ENCODE results near the gene SH3D19.
A peak's percentile ranks its signal among the peaks of the same experiment; 100 is the strongest.

SH3D19 gene

DNA sequence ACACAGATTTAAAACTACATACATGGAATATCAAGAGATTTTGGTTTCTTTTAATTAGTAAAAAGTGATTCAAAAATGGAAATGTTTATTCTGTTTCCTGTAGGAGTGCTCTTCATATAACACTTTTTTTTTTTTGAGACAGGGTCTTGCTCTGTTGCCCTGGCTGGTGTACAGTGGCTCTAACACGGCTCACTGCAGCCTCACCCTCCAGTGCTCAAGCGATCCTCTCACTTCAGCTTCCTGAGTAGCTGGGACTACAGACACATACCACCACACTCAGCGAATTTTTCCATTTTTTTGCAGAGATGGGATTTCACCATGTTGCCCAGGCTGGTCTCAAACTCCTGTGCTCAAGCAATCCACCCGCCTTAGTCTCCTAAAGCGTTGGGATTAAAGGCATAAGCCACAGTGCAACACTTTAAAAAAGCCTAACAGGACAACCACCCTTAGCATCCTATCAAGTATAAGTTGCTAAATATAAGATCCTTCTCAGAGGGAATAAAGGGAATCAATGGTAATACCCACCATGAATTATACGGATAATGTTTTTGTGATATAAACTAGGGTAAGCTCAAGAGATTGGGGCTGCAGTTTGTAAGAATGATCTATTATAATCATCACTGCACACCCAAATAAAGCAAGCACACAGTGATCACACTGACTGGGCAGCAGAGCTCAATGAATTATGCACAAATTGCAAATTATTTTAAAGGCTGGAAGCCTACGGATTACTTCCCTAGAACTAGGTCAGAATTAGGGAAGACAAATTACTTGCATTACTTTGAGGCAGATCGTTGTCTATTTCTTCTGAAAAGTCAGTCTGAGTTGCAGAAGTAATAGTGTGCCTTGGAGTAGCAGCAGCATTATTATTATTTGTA lies 149.4 kb downstream of the SH3D19 start:
- H3K4me3 ChIP-seq (ENCODE audit: low read depth, low read length): no peak overlapping the region
- in situ Hi-C loops (cut with HindIII; ENCODE audit: low pct_ligation_motif_present, low sequenced_read_pairs): no loop called here
- TF ChIP-seq, protein P1, sequence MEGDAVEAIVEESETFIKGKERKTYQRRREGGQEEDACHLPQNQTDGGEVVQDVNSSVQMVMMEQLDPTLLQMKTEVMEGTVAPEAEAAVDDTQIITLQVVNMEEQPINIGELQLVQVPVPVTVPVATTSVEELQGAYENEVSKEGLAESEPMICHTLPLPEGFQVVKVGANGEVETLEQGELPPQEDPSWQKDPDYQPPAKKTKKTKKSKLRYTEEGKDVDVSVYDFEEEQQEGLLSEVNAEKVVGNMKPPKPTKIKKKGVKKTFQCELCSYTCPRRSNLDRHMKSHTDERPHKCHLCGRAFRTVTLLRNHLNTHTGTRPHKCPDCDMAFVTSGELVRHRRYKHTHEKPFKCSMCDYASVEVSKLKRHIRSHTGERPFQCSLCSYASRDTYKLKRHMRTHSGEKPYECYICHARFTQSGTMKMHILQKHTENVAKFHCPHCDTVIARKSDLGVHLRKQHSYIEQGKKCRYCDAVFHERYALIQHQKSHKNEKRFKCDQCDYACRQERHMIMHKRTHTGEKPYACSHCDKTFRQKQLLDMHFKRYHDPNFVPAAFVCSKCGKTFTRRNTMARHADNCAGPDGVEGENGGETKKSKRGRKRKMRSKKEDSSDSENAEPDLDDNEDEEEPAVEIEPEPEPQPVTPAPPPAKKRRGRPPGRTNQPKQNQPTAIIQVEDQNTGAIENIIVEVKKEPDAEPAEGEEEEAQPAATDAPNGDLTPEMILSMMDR (IDR thresholded peaks at IDR 0.05; ENCODE audit: low read depth, low read length, missing control alignments): no peak
- H3K27ac ChIP-seq: no peak overlapping the region
- DNase-seq: no peak
- H3K36me3 ChIP-seq (replicated peaks): peaks cover 40% of the 10 kb centered on the region
- no peaks in the 10 kb centered on the region for H3K27me3 ChIP-seq (replicated peaks)

DNA sequence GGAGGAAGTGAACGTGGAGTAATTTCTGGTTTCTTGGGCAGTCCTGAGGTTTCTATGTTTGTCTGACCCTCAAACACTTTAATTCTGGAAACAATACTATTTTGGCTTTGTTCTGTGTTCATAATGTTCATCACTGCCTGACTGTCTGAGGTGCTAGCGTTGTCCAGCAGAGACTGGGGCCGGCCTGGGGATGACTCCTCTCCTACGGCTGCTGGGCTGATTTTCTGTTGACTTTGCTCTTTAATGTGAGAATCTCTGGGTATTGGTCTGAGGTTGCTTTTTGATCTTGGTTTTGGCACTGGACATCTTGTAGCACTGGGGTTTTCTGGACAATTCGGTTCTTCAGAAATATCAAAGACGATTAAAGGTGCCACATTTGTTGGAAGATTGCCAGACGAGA lies 150.2 kb downstream of the SH3D19 start:
- Histone ChIP-seq H3K4me3 (ENCODE audit: low read depth, low read length) (no peak overlapping the region), H3K27ac (no peak overlapping the region), H3K27me3 (replicated peaks) (no peaks in the 10 kb centered on the region), H3K36me3 (replicated peaks) (peaks cover 40% of the 10 kb centered on the region)
- DNase-seq: no peak
- in situ Hi-C loops (cut with HindIII; ENCODE audit: low pct_ligation_motif_present, low sequenced_read_pairs): no loop called here
- TF ChIP-seq, protein P1 (IDR thresholded peaks at IDR 0.05; ENCODE audit: low read depth, low read length, missing control alignments): no peak

DNA sequence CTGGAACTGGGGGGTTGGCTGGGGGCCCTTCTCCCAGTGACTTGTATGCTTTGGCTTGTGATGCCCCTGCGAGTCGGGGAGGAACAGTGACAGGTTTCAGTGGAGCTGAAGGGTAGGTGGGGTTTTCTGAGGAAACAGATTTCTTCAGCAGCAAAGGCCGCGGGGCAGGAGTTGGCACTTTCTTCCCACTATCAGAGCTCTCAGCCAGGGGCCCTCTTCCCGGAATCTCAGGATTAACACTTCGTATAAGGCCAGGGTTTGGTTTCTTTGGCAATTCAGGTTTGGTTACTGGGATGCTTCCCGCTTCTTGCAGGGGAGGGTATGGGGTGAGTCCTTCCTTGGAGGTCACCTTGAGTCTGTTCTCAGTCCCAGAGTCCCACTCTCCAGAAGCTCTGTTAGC lies 150.6 kb downstream of the SH3D19 start:
- Histone ChIP-seq H3K27ac (no peak overlapping the region), H3K4me3 (ENCODE audit: low read depth, low read length) (no peak overlapping the region), H3K36me3 (replicated peaks) (peaks cover 40% of the 10 kb centered on the region), H3K27me3 (replicated peaks) (no peaks in the 10 kb centered on the region)
- TF ChIP-seq, protein P1 (IDR thresholded peaks at IDR 0.05; ENCODE audit: low read depth, low read length, missing control alignments): no peak
- in situ Hi-C loops (cut with HindIII; ENCODE audit: low pct_ligation_motif_present, low sequenced_read_pairs): no loop called here
- DNase-seq: no peak

DNA sequence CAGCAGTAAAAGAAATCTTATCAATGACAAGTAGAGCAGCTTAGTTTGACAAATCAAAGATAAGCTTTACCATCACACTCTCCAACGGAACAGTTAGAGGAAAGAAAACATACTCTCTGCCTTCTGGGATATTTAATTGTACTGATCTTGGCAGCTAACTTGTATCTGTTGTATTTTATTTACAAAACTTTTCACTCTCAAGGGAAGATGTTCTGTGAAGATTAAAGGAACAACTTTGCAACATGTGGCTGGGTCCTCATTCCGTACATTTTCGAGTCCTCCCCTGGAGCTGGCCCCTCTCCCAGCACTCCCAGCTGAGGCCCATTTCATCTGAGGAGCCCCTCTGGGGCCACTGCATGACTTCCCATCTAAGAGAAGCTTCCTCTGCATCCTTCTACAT lies 151.5 kb downstream of the SH3D19 start:
- in situ Hi-C loops (cut with HindIII; ENCODE audit: low pct_ligation_motif_present, low sequenced_read_pairs): no loop called here
- Histone ChIP-seq H3K27ac (no peak overlapping the region), H3K4me3 (ENCODE audit: low read depth, low read length) (no peak overlapping the region), H3K36me3 (replicated peaks) (peaks cover 40% of the 10 kb centered on the region), H3K27me3 (replicated peaks) (no peaks in the 10 kb centered on the region)
- no peak for DNase-seq
- TF ChIP-seq, protein P1 (IDR thresholded peaks at IDR 0.05; ENCODE audit: low read depth, low read length, missing control alignments): no peak

DNA sequence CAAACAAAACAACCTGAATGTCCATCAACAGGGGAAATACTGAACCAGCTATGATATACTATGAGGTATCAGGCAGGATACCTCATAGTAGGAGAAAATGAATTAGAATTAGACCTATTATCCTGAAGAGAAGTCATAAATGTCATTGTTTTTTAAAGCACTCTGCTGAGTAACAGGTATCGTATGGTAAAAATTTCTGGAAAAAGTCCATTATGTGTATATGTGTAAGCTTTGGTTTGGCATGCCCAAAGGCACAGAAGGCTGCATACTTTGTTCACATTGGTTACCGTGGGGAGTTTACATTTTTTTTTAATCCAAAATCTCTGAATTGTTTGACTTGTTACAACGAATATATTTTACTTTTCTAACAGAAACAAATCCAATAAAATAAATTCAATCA lies 155.5 kb downstream of the SH3D19 start:
- no peaks in the 10 kb centered on the region for H3K27me3 ChIP-seq (replicated peaks)
- DNase-seq: no peak
- TF ChIP-seq, protein P1 (IDR thresholded peaks at IDR 0.05; ENCODE audit: low read depth, low read length, missing control alignments): no peak
- peak overlapping the region; percentile 25 for H3K27ac ChIP-seq
- in situ Hi-C loops (cut with HindIII; ENCODE audit: low pct_ligation_motif_present, low sequenced_read_pairs): no loop called here
- peaks cover 28% of the 10 kb centered on the region for H3K36me3 ChIP-seq (replicated peaks)
- no peak overlapping the region for H3K4me3 ChIP-seq (ENCODE audit: low read depth, low read length)
